ENCODE data around the gene RCN2.

- TF ChIP-seq CTCF (IDR thresholded peaks at IDR 0.05; ENCODE audit: extremely low read depth in 1 of 2, insufficient read depth in 1 of 2, low read depth in 1 of 2, low read length in 2 of 2) (no peak), POLR2A (IDR thresholded peaks at IDR 0.05; ENCODE audit: low read depth, low read length) (no peak), JUN (IDR thresholded peaks at IDR 0.05; ENCODE audit: borderline replicate concordance, insufficient read depth, insufficient read length, low read depth) (no peak), POLR2AphosphoS5 (IDR thresholded peaks at IDR 0.05; ENCODE audit: insufficient read depth, low read depth, low read length) (no peak)
These were observed 4.1 kb downstream of the RCN2 start for GRCh38 chr15:76935620-76936019.
